Effector CD8-positive, alpha-beta T cell (primary cell): ENCODE results near the gene CYFIP2.
"Not testable (repeated sequence)": the region's sequence is repeated elsewhere in the genome, so short reads cannot be mapped to it uniquely, and the experiment has no call there.

Experiments used
- DNase-seq: peaks from one replicate; lab custom pipeline; 2025; lab: John Stamatoyannopoulos, UW

Gene CYFIP2

GRCh38 chr5:157390133-157390532, 124.2 kb downstream of the CYFIP2 start:
- DNase-seq: no peak

- DNase-seq: no peak
These were observed 124.8 kb downstream of the CYFIP2 start for GRCh38 chr5:157390551-157391297.

GRCh38 chr5:157398305-157398704, 132.4 kb downstream of the CYFIP2 start:
- no peak for DNase-seq

GRCh38 chr5:157400741-157401495, 135.0 kb downstream of the CYFIP2 start:
- DNase-seq: no peak

- DNase-seq: no peak
These were observed 149.9 kb downstream of the CYFIP2 start for GRCh38 chr5:157415838-157416237.

GRCh38 chr5:157419521-157419920, 153.6 kb downstream of the CYFIP2 start:
- not testable (repeated sequence) for DNase-seq

GRCh38 chr5:157429920-157430319, 164.0 kb downstream of the CYFIP2 start:
- DNase-seq: not testable (repeated sequence)

- no peak for DNase-seq
These were observed 165.7 kb downstream of the CYFIP2 start for GRCh38 chr5:157431544-157432200.

- no peak for DNase-seq
These were observed 168.2 kb downstream of the CYFIP2 start for GRCh38 chr5:157434096-157434495.

- DNase-seq: no peak
These were observed 177.2 kb downstream of the CYFIP2 start for GRCh38 chr5:157443041-157443549.

- no peak for DNase-seq
These were observed 178.3 kb downstream of the CYFIP2 start for GRCh38 chr5:157444224-157444623.
